ENCODE data around the gene DERA.

Gene DERA

DNA sequence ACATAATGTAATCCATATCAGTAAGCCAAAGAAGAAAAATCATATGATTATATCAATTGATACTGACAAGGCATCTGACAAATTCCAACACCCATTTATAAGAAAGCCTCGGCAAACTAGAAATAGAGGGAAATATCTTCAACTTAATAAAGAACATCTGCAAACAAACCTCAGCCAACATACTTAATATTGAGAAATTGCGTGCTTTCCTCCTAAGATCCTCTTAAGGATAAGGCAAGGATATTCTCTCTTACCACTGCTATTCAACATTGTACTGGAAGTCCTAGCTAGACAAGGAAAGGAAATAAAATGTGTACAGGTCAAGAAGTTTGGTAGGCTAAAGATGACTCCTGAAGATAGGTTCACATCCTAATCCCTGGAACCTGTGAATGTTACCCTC is 115.9 kb downstream of the DERA start:
- no peak overlapping the region for H3K4me3 ChIP-seq (ENCODE audit: low read depth, low read length)
- no peak for DNase-seq (ENCODE audit: low read depth, low spot score)
- POLR2A ChIA-PET, result no interaction called here
- CTCF ChIA-PET, result no interaction called here
- TF ChIP-seq, protein P1, sequence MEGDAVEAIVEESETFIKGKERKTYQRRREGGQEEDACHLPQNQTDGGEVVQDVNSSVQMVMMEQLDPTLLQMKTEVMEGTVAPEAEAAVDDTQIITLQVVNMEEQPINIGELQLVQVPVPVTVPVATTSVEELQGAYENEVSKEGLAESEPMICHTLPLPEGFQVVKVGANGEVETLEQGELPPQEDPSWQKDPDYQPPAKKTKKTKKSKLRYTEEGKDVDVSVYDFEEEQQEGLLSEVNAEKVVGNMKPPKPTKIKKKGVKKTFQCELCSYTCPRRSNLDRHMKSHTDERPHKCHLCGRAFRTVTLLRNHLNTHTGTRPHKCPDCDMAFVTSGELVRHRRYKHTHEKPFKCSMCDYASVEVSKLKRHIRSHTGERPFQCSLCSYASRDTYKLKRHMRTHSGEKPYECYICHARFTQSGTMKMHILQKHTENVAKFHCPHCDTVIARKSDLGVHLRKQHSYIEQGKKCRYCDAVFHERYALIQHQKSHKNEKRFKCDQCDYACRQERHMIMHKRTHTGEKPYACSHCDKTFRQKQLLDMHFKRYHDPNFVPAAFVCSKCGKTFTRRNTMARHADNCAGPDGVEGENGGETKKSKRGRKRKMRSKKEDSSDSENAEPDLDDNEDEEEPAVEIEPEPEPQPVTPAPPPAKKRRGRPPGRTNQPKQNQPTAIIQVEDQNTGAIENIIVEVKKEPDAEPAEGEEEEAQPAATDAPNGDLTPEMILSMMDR (IDR thresholded peaks at IDR 0.05; ENCODE audit: insufficient read depth, low read length, missing control alignments), result no peak

DNA sequence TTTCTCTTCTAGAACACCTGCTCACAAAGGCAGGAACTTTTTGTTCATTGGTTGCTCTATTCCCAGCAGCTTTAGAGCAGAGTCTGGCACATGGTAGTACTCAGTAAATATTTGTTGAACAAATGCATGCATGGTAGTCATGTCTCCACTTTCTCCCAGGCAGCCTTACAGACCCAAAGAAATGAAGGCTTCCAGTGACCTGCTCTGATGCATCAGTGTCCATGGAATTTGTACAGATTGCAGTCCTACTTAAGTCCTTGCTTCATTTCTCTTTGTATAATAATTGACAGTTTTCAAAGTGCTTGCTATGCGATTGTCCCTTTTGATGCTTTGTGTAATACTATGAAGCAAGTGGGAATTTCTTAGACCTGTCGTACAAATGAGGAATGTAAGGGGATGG is 119.6 kb downstream of the DERA start:
- H3K4me3 ChIP-seq (ENCODE audit: low read depth, low read length), result no peak overlapping the region
- DNase-seq (ENCODE audit: low read depth, low spot score), result no peak
- TF ChIP-seq, protein P1 (IDR thresholded peaks at IDR 0.05; ENCODE audit: insufficient read depth, low read length, missing control alignments), result no peak
- ChIA-PET POLR2A (no interaction called here), CTCF (no interaction called here)

DNA sequence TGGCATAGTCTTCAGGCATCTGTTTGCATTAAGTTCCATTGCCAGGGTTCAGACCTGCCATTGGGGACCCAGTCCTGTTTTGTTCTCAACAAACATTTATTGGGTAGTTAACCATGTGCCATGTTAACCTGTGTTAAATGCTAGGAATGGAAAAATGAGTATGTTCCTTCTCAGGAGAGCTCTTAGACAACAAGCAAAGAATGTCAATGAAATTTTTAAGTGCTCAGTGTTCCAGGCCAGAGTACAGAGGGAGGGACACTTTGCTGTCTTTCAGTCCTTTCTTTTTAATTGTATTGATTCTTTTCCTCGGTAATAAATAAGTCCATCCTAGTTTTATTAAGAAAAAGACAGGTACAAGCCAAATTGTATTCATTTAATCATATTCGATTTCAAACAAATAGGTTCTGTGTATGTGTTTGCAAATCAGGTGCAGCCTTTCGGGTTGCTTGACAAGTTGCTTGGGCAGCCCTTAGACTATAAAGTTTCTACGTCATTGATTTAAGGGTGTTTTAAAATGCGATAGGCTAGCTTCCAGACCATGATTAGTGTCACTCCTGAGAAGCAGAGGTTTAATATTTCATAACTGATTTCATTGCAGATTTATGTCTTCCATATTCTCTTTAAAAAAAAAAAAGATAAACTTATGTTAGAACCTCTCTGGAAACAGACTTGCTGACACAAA is 123.1 kb downstream of the DERA start:
- no peak for DNase-seq (ENCODE audit: low read depth, low spot score)
- TF ChIP-seq, protein P1 (IDR thresholded peaks at IDR 0.05; ENCODE audit: insufficient read depth, low read length, missing control alignments), result no peak
- H3K4me3 ChIP-seq (ENCODE audit: low read depth, low read length), result no peak overlapping the region
- CTCF ChIA-PET, result interaction anchor here (1.2 kb wide), 1 partner anchor 52 kb away, joined by 3 read pairs; no protein-coding TSS in a partner anchor
- POLR2A ChIA-PET, result no interaction called here

DNA sequence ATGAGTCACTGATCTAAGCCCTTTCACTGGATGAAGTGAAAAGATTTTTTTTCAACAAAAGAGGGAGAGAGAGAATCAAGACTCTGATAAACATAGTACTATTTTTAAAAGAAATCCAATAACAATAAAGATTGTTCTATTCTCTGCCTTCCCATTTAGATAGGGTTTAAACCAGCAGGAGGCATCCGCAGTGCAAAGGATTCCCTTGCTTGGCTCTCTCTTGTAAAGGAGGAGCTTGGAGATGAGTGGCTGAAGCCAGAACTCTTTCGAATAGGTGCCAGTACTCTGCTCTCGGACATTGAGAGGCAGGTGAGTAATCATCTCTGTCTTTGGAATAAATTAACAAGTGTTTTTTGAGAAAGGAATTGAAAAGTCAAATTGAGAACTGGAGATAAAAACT is 124.9 kb downstream of the DERA start:
- DNase-seq (ENCODE audit: low read depth, low spot score), result no peak
- ChIA-PET CTCF (no interaction called here), POLR2A (no interaction called here)
- H3K4me3 ChIP-seq (ENCODE audit: low read depth, low read length), result no peak overlapping the region
- TF ChIP-seq, protein P1 (IDR thresholded peaks at IDR 0.05; ENCODE audit: insufficient read depth, low read length, missing control alignments), result no peak

DNA sequence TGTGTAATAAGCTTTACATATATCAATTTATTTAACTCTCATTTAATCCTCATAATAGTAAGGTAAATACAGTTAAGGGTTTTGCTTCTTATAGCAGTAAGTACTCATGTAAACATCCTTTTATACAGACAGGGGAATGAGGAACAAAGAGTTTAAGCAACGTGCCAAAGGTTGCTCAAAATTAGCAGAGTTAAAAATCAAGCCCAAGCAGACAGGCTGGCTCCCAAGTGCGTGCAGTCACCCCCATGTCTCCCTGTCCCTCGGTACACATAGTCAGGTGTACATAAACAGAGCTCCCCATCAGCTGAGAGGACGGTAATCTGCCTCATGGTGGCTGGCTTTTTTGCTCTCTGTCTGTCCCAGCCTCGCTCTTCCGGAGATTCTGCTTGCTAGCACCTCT is 126.4 kb downstream of the DERA start:
- ChIA-PET CTCF (no interaction called here), POLR2A (no interaction called here)
- H3K4me3 ChIP-seq (ENCODE audit: low read depth, low read length), result no peak overlapping the region
- no peak for DNase-seq (ENCODE audit: low read depth, low spot score)
- TF ChIP-seq, protein P1 (IDR thresholded peaks at IDR 0.05; ENCODE audit: insufficient read depth, low read length, missing control alignments), result no peak

DNA sequence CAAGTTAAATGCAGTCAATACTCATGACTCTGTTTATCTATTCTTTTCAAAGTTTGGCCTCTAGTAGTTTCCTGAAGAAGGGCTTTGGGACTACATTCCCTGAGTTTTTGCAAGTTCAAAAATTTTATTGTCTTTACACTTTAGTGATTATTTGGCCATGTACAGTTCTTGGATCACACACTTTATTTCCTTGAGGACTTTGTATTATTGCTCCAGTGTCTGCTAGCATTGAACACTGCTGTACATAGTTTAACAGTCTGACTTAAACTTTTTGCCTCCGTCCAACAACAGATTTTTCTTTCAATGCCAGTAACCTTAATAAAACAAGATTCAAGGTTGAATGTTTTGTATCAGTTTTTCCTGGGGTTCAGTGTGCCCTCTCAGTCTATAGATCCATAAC is 132.3 kb downstream of the DERA start:
- DNase-seq (ENCODE audit: low read depth, low spot score), result no peak
- no peak overlapping the region for H3K4me3 ChIP-seq (ENCODE audit: low read depth, low read length)
- TF ChIP-seq, protein P1 (IDR thresholded peaks at IDR 0.05; ENCODE audit: insufficient read depth, low read length, missing control alignments), result no peak
- CTCF ChIA-PET, result no interaction called here
- POLR2A ChIA-PET, result no interaction called here

Measured in AG04449 (cell line).